Gastrocnemius medialis (tissue), 4 donors: ENCODE measurements around the gene CFAP221.

Experiments used
- CTCF ChIP-seq, 5 experiments: fragments of 450-650 bp in 3 of 5; fragments of 200-600 bp in 2 of 5; sonication (generic) in 2 of 5; IDR thresholded peaks in 4 of 5; conservative IDR thresholded peaks in 1 of 5; 1 replicate in 4 of 5; 2 replicates in 1 of 5; pipeline ENCODE4 v1.5.1; 2016 to 2019; ENCODE audit warnings: antibody characterized with exemption in 5 of 5, mild to moderate bottlenecking in 3 of 5, moderate library complexity in 3 of 5
- POLR2A ChIP-seq, 2 donors: fragments of 450-650 bp; IDR thresholded peaks; one replicate each; pipeline ENCODE4 v1.6.1; 2017; ENCODE audit warnings: antibody characterized with exemption in 2 of 2, mild to moderate bottlenecking in 2 of 2, moderate library complexity in 2 of 2

GRCh38 chr2:119682578-119682977 is 138.3 kb downstream of the CFAP221 start:
- TF ChIP-seq POLR2A (IDR thresholded peaks at IDR 0.05), result no peak
- TF ChIP-seq CTCF (IDR thresholded peaks at IDR 0.05 in 4 of 5, conservative IDR thresholded peaks at IDR 0.05 in 1 of 5), result no peak
